HL-60 (cell line): ENCODE results near the gene TMOD1.
"Not testable (repeated sequence)": the region's sequence is repeated elsewhere in the genome, so short reads cannot be mapped to it uniquely, and the experiment has no call there.

Experiments used
- DNase-seq, 2 experiments: peaks; one replicate each; pipeline ENCODE4 v3.0.0-alpha.2; 2010 to 2020; ENCODE audit warnings: low read depth in 1 of 2, low spot score in 1 of 2
- H3K27ac ChIP-seq: fragments of 250-450 bp; sonication (Bioruptor Pico); replicated peaks from 2 replicates; pipeline ENCODE4 v1.5.1; 2020; ENCODE audit warnings: mild to moderate bottlenecking, moderate library complexity
- H3K27me3 ChIP-seq: fragments of 250-450 bp; sonication (Bioruptor Pico); 2 replicates; pipeline ENCODE4 v1.5.1; 2021; ENCODE audit warnings: mild to moderate bottlenecking, moderate library complexity; ENCODE audit not compliant: insufficient read depth, poor library complexity, severe bottlenecking
- H3K4me3 ChIP-seq: replicated peaks from 2 replicates; pipeline ENCODE4 v1.5.1; 2011; ENCODE audit warnings: mild to moderate bottlenecking, control low read depth, low read length; ENCODE audit not compliant: insufficient read depth
- CTCF ChIP-seq: IDR thresholded peaks from one replicate; pipeline ENCODE4 v1.5.1; 2011; ENCODE audit warnings: low read length, control low read depth, inconsistent platforms; ENCODE audit not compliant: insufficient read depth
- GABPA ChIP-seq: IDR thresholded peaks from 2 replicates; pipeline ENCODE4 v1.6.1; 2012; ENCODE audit warnings: low read depth
- POLR2AphosphoS5 ChIP-seq: IDR thresholded peaks from 2 replicates; pipeline ENCODE4 v1.6.1; 2012; ENCODE audit warnings: low read depth
- REST ChIP-seq: IDR thresholded peaks from 2 replicates; pipeline ENCODE4 v1.6.1; 2012; ENCODE audit warnings: low read depth; ENCODE audit not compliant: insufficient replicate concordance
- SPI1 ChIP-seq: IDR thresholded peaks from 2 replicates; pipeline ENCODE4 v1.6.1; 2012; ENCODE audit warnings: low read depth, mild to moderate bottlenecking, borderline replicate concordance

The TMOD1 gene

GRCh38 chr9:97573482-97574073 lies 72.1 kb downstream of the TMOD1 start:
- TF ChIP-seq GABPA (no peak), SPI1 (no peak), POLR2AphosphoS5 (no peak), CTCF (no peak), REST (no peak)
- Histone ChIP-seq H3K4me3 (no peak overlapping the region), H3K27ac (no peak overlapping the region), H3K27me3 (peaks cover 3% of the 10 kb centered on the region)
- DNase-seq, result no peak

GRCh38 chr9:97574101-97574571 lies 72.7 kb downstream of the TMOD1 start:
- not testable (repeated sequence) for H3K4me3 ChIP-seq, H3K27ac ChIP-seq, H3K27me3 ChIP-seq, DNase-seq

- not testable (repeated sequence) for DNase-seq, H3K27me3 ChIP-seq, H3K4me3 ChIP-seq, H3K27ac ChIP-seq
Measured at GRCh38 chr9:97574921-97575672, 73.6 kb downstream of the TMOD1 start.

GRCh38 chr9:97575673-97576200 lies 74.3 kb downstream of the TMOD1 start:
- no peak overlapping the region for H3K27ac ChIP-seq
- no peak for DNase-seq
- H3K4me3 ChIP-seq, result no peak overlapping the region
- TF ChIP-seq GABPA (no peak), POLR2AphosphoS5 (no peak), REST (no peak), CTCF (no peak), SPI1 (no peak)
- peaks cover 3% of the 10 kb centered on the region for H3K27me3 ChIP-seq
